ENCODE results near the gene CXCL14. TPM values are rescaled to one million over a fixed set of nuclear protein-coding genes. Genes with fewer than 3 reads are reported as not detected.

The CXCL14 gene
- polyA plus RNA-seq, 1 of the 3 experiments (the other 2 are of a cell fraction): 0.05 TPM

GRCh38 chr5:135596788-135597187 is 18.0 kb upstream of the CXCL14 start:
- no peak overlapping the region for H3K4me3 ChIP-seq (ENCODE audit: low read depth in 2 of 2, low read length in 1 of 2)
- ChIA-PET POLR2A (no interaction called here), CTCF (no interaction called here)
- WGBS (ENCODE audit: low lambda C conversion rate): 31% methylated on average over 3 of the region's 3 CpGs
- no peaks in the 10 kb centered on the region for H3K9me2 ChIP-seq
- DNase-seq: no peak
- no peaks in the 10 kb centered on the region for H3K36me3 ChIP-seq (replicated peaks in 1 of 2; ENCODE audit: control insufficient read depth in 1 of 2, insufficient read depth in 2 of 2, low read length in 1 of 2)
- TF ChIP-seq POLR2AphosphoS5 (IDR thresholded peaks at IDR 0.05; ENCODE audit: low read depth, low read length): no peak
- no peak for TF ChIP-seq CHD2 (IDR thresholded peaks at IDR 0.05; ENCODE audit: low read length, partially characterized antibody)
- no peak for TF ChIP-seq FOXJ3 (CRISPR knock-in tag; IDR thresholded peaks at IDR 0.05)
- no peak for TF ChIP-seq FOXM1 (IDR thresholded peaks at IDR 0.05; ENCODE audit: low read depth)
- TF ChIP-seq MXI1 (IDR thresholded peaks at IDR 0.05; ENCODE audit: low read depth, low read length): no peak
- no peak for TF ChIP-seq IRF3 (IDR thresholded peaks at IDR 0.05; ENCODE audit: low read depth, low read length)
- TF ChIP-seq PBX3 (IDR thresholded peaks at IDR 0.05): no peak
- TF ChIP-seq RAD21 (IDR thresholded peaks at IDR 0.05; ENCODE audit: low read length): no peak
- TF ChIP-seq USF1 (IDR thresholded peaks at IDR 0.05; ENCODE audit: borderline replicate concordance, low read depth): no peak
- no peak for TF ChIP-seq USF2 (IDR thresholded peaks at IDR 0.05; ENCODE audit: borderline replicate concordance, low read depth, low read length)
- TF ChIP-seq ZBTB33 (IDR thresholded peaks at IDR 0.05; ENCODE audit: borderline replicate concordance, low read depth): no peak
- TF ChIP-seq NFIC (IDR thresholded peaks at IDR 0.05; ENCODE audit: borderline replicate concordance): no peak
- no peak for TF ChIP-seq EP300 (IDR thresholded peaks at IDR 0.05; ENCODE audit: borderline replicate concordance in 1 of 2, low read depth in 1 of 2, low read length in 1 of 2)
- H3K4me1 ChIP-seq (ENCODE audit: control insufficient read depth in 1 of 2, insufficient read depth in 2 of 2, low read depth in 1 of 2, low read length in 1 of 2): no peaks in the 10 kb centered on the region; a peak in 1 of 4 replicates
- no peak overlapping the region for H3K4me2 ChIP-seq
- H2AFZ ChIP-seq (ENCODE audit: low read depth): no peak overlapping the region
- no peak overlapping the region for H3K9ac ChIP-seq
- no peaks in the 10 kb centered on the region for H3K9me3 ChIP-seq
- peaks cover 11% of the 10 kb centered on the region; the same call in 1 of the 2 replicates for H3K27me3 ChIP-seq (ENCODE audit: insufficient read depth)
- H3K79me2 ChIP-seq (ENCODE audit: insufficient read depth): no peaks in the 10 kb centered on the region
- no peak overlapping the region for H3K27ac ChIP-seq (ENCODE audit: low read depth in 2 of 2, low read length in 1 of 2)
- no peaks in the 10 kb centered on the region for H3F3A ChIP-seq (replicated peaks; ENCODE audit: insufficient read depth)
- H4K20me1 ChIP-seq (ENCODE audit: insufficient read depth): no peaks in the 10 kb centered on the region
